ENCODE results near the gene FRMD4A. TPM values are rescaled to one million over a fixed set of nuclear protein-coding genes. Genes with fewer than 3 reads are reported as not detected.
A peak's percentile ranks its signal among the peaks of the same experiment; 100 is the strongest.

Gene FRMD4A
- total RNA-seq, 1 experiment from 2014 or later, result 19.6 TPM

GRCh38 chr10:13696071-13696470, 634.7 kb downstream of the FRMD4A start:
- H4K8ac ChIP-seq (replicated peaks; ENCODE audit: insufficient read length, low read depth, low read length), result no peak overlapping the region
- TF ChIP-seq CTCF (conservative IDR thresholded peaks at IDR 0.05), result no peak
- H4K20me1 ChIP-seq (ENCODE audit: control insufficient read depth, insufficient read depth, insufficient read length), result no peaks in the 10 kb centered on the region
- no peak overlapping the region for H3T11ph ChIP-seq (ENCODE audit: low read length)
- no peak overlapping the region for H3K4me2 ChIP-seq (ENCODE audit: insufficient read depth, insufficient read length, low read length)
- Mint-ChIP-seq H3K27me3 (ENCODE audit: low read depth) (no peaks in the 10 kb centered on the region), H3K36me3 (ENCODE audit: insufficient read depth in 1 of 3, low read depth in 3 of 3) (peaks cover 43 to 69% (median 50%) of the 10 kb centered on the region in 3 experiments; a peak in 6 of 7 replicates), H3K9me3 (no peaks in the 10 kb centered on the region), H3K27ac (peak overlapping the region in 2 of 3 experiments; percentile 27 to 47; a peak in 2 of 7 replicates), H3K4me1 (peaks cover 8 to 10% of the 10 kb centered on the region in 2 experiments), H3K4me3 (no peak overlapping the region)
- no peak overlapping the region for H3K4ac ChIP-seq (ENCODE audit: low read depth, low read length)
- no peak overlapping the region for H4K5ac ChIP-seq (ENCODE audit: insufficient read length, low read depth, low read length)
- no peak overlapping the region for H2AFZ ChIP-seq (ENCODE audit: low read length)
- no peaks in the 10 kb centered on the region for H3K79me2 ChIP-seq (ENCODE audit: insufficient read depth, low read length)
- no peak overlapping the region for H2BK120ac ChIP-seq (ENCODE audit: low read depth, low read length, poor library complexity, severe bottlenecking)
- H3K27ac ChIP-seq (ENCODE audit: insufficient read length, low read depth, low read length), result no peak overlapping the region
- H2AK5ac ChIP-seq (ENCODE audit: insufficient read length, low read length), result no peak overlapping the region
- no peaks in the 10 kb centered on the region for H3K9me3 ChIP-seq (ENCODE audit: control insufficient read depth, low read depth, low read length)
- H2BK15ac ChIP-seq (ENCODE audit: low read depth, low read length), result no peak overlapping the region
- H3K4me1 ChIP-seq (ENCODE audit: insufficient read depth, low read length), result no peaks in the 10 kb centered on the region
- no peak overlapping the region for H2BK20ac ChIP-seq (ENCODE audit: low read depth, low read length, poor library complexity, severe bottlenecking)
- WGBS (ENCODE audit: extremely low coverage, insufficient read length, low lambda C conversion rate), result no CpG with 5 or more reads among the region's 9 CpGs
- H2BK5ac ChIP-seq (ENCODE audit: insufficient read length, low read length), result no peak overlapping the region
- H3K18ac ChIP-seq (ENCODE audit: insufficient read length, low read depth, low read length), result no peak overlapping the region
- DNase-seq, result no peak
- H3K14ac ChIP-seq (ENCODE audit: insufficient read depth, low read length), result no peak overlapping the region
- no peak overlapping the region for H3K23ac ChIP-seq (ENCODE audit: insufficient read length, low read depth, low read length)
- no peak overlapping the region for H3K9ac ChIP-seq (ENCODE audit: extremely low read depth, insufficient read length, low read length)
- no peak overlapping the region for H3K56ac ChIP-seq (ENCODE audit: insufficient read length, low read depth, low read length)
- H3K79me1 ChIP-seq (ENCODE audit: insufficient read depth, low read depth, low read length, poor library complexity, severe bottlenecking), result no peaks in the 10 kb centered on the region
- no peak overlapping the region for H4K91ac ChIP-seq (ENCODE audit: insufficient read length, low read depth, low read length)
- no peaks in the 10 kb centered on the region for H3K23me2 ChIP-seq (ENCODE audit: insufficient read length, low read depth, low read length, poor library complexity, severe bottlenecking)
- H3K27me3 ChIP-seq (ENCODE audit: insufficient read depth, low read length), result no peaks in the 10 kb centered on the region
- H2BK12ac ChIP-seq (ENCODE audit: insufficient read length, low read depth, low read length), result no peak overlapping the region

Measured in H9 (cell line).